ENCODE data around the gene CDA.

GRCh38 chr1:20660847-20661206 is 71.9 kb downstream of the CDA start:
- TF ChIP-seq CTCF (IDR thresholded peaks at IDR 0.05; ENCODE audit: low read depth, low read length, poor library complexity, severe bottlenecking) (no peak), EZH2phosphoT487 (IDR thresholded peaks at IDR 0.05; ENCODE audit: borderline replicate concordance, low read length) (no peak)

Measured in DOHH2 (cell line).